GM23248 (cell line): ENCODE data around the gene KCNMA1.

Experiments
- EZH2 ChIP-seq: fragments of 200-600 bp; sonication (generic); IDR thresholded peaks from 2 replicates; pipeline ENCODE4 v1.6.1; 2018; ENCODE audit warnings: antibody characterized with exemption, mild to moderate bottlenecking; ENCODE audit not compliant: insufficient read depth, poor library complexity, severe bottlenecking
- EZH2phosphoT487 ChIP-seq: fragments of 200-600 bp; sonication (generic); IDR thresholded peaks from 2 replicates; pipeline ENCODE4 v1.6.1; 2018; ENCODE audit warnings: antibody characterized with exemption, moderate library complexity, mild to moderate bottlenecking, low read depth; ENCODE audit not compliant: insufficient read depth

DNA sequence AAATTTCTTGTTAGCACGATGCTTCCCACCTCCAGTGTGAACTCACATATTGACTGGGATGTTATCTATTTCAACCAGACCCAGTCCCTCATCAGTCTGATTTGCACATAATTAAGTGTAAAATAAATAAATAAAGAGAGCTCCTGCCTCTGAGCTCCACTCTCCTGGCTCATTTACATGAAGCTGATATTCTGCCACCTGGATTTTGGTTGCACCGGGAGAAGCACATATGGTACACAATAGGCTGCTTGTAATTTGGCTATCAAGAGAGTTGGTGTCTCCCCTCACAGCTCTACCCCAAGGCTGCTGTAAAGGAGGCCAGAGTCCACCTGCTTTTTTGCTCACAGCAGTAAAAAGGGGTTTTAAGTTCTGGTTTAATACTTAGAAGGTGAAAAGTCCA is 610.5 kb downstream of the KCNMA1 start:
- TF ChIP-seq EZH2 (no peak), EZH2phosphoT487 (no peak)
